Right renal pelvis (tissue), 4 donors: Measurements from ENCODE around the gene SQSTM1. TPM values are rescaled to one million over a fixed set of nuclear protein-coding genes. Genes with fewer than 3 reads are reported as not detected.

Experiments used
- DNase-seq, 4 donors: peaks; one replicate each; pipeline ENCODE4 v3.0.0-alpha.2; 2013; ENCODE audit warnings: low read depth in 4 of 4, low spot score in 3 of 4, missing footprints in 1 of 4
- polyA plus RNA-seq, 4 donors: library from polyadenylated mRNA; unstranded; fragments of 120-200 nt; gene quantifications; one replicate each; pipeline ENCODE4 v1.2.1, GENCODE V29; 2013; ENCODE audit not compliant: insufficient read length in 4 of 4

The SQSTM1 gene
- polyA plus RNA-seq, 4 donors = 97.8 to 133 (median 102) TPM

GRCh38 chr5:179840766-179841165 is 20.1 kb downstream of the SQSTM1 start:
- no peak for DNase-seq

DNA sequence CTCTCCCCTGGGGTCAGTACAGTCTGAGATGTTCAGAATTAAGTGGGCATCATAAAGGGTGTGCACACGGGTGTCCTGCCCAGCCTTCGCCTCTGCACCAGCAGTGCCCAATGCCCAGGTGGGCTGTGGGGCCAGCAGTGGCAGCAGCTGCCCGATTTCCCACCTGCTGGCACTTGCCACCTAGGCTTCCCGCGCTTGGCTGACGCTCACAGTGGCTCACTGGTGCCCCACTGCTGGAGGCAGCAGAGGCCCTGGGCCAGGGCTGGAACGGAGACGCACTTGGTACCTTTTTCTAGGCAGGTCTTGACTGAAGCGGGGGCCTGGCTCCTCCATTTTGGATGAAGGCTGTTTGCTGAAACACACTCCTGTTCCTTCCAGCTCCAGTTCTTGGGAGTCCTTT is 20.9 kb downstream of the SQSTM1 start:
- DNase-seq = no peak

DNA sequence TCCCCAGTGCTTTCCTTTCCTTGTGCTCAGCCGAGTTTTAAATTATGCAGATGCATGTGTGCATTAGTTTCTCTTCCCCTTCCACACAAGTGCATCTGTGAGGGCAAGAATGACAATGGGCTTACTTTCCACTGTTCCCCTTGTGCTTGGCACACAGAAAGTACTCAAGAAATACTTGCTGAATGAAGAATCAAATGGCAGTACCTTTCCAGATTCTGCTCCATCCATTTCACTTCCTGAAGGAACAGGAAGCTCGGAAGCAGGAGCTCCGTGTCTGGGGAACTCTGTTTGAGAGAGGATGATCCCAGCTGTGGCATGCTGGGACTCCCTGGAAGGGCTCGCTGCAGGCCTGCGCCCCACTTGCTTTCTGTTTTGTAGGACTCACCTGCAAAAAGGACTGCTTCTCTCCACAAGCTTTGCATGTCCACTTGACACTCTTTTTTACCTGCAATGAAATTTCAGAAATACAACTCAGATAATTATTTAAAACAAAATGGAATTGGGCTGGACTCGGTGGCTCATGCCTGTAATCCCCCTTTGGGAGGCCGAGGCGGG is 32.4 kb downstream of the SQSTM1 start:
- no peak for DNase-seq

DNA sequence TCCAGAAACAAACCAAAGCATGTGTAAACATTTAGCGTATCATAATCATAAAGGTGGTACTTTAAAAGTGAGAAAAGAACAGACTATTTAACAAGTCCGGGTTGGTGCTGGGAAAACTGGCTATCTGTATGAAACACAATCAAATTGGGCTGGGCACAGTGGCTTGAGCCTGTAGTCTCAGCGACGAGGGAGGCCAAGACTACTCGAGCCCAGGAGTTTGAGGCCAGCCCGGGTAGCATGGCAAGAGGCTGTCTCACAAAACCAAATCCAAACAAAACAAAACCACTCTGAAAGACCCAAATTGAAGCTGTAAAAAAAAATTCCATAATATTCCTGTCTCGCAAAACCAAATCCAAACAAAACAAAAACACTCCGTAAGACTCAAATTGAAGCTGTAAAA is 33.7 kb downstream of the SQSTM1 start:
- no peak for DNase-seq

GRCh38 chr5:179858241-179858585 is 37.5 kb downstream of the SQSTM1 start:
- peak in 3 of 4 donors; percentile 19 to 23 (median 23) for DNase-seq

GRCh38 chr5:179858586-179859427 is 38.1 kb downstream of the SQSTM1 start, which contains the start of gene MRNIP:
TSS of gene MRNIP (minus strand) at chr5:179858817. CDS start at chr5:179858796, 21 bp downstream.
- DNase-seq = peak; percentile 85 to 92 (median 89)

GRCh38 chr5:179860301-179860700 is 39.6 kb downstream of the SQSTM1 start:
- no peak for DNase-seq

GRCh38 chr5:179862296-179862695 is 41.6 kb downstream of the SQSTM1 start:
- DNase-seq = no peak

GRCh38 chr5:179862891-179863290 is 42.2 kb downstream of the SQSTM1 start:
- no peak for DNase-seq

- no peak for DNase-seq
Observed at GRCh38 chr5:179863449-179864085, 42.9 kb downstream of the SQSTM1 start.

GRCh38 chr5:179864686-179865085 is 44.0 kb downstream of the SQSTM1 start:
- no peak for DNase-seq

- DNase-seq = no peak
Observed at GRCh38 chr5:179865491-179866240, 45.0 kb downstream of the SQSTM1 start.

- no peak for DNase-seq
Observed at GRCh38 chr5:179866241-179867078, 45.8 kb downstream of the SQSTM1 start.

GRCh38 chr5:179867079-179867465 is 46.4 kb downstream of the SQSTM1 start:
- no peak for DNase-seq

- DNase-seq = no peak
Observed at GRCh38 chr5:179867476-179867875, 46.8 kb downstream of the SQSTM1 start.

DNA sequence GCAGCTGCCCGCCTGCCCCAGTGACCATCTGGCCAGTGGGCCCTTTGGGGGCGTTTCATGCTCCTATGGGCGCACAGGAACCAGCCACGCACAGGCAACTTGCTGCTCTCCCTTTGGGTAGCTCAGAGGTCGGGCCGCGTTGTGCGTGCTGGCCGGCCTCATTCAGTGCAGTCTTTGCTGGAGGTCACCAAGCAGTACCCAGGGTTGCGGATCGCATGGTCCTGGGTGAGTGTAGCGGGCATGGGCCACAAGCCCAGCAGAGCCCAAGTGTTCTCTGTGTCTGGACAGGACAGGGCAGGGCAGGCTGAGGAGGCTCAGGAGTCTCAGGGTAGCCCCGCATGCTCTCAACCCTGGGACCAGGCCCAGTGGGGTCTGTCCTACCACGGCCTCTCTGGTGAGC is 47.8 kb downstream of the SQSTM1 start:
- no peak for DNase-seq

DNA sequence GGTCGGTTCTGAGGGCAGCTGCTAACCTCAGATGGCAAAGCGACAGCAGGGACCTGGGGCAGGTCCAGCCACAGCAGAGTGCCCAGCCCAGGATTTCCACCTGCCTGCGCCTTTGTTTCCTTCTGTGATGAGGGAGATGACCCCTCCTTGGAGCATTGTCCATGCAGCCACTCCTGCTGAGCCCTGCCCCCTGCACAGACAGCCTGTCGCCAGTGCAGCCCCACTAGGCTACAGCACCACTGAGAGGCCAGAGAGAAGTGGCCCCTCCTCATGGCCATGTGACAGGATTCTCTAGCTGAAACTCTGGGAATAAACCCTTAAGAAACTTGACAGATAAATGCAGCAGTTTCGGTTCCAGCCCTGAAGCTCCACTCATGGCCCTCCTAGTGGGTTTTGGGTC is 48.4 kb downstream of the SQSTM1 start:
- DNase-seq = no peak

DNA sequence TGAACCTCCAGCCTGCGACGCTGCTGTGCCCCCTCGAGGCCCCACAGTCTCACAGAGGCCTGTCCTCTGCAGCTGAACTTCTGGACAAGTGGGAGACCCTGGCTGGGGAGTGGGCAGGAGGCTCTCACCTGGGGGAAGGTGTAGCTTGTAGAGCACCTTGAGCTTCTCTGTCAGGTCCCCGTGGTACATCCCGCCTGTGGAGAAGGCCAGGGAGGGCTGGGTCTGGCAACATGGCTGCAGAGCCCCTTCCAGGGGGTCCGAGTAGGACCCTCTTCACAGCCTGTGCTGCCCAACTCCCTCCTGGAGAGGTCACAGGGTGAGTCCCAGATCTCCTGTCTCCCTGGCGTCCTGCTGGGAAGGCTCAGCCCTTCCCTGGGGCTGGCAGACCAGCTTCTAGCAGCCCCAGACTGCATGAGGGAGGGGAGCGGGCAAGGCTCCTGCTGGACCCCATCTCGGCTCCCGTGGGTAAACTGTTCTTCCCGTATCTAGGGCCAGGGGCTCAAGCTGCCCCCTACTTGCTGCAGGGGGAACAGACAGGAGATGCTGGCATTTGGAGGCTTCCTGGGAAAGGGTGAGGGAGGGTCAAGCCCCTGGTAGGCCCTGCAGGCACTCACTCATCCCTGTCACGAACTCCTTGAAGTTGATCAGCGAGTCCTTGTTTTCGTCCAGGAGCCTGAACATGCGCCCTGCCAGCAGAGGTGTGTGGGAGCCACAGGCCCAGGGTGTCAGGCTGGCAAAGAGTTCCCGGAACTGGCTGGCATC is 49.1 kb downstream of the SQSTM1 start:
- no peak for DNase-seq

- peak in 3 of 4 donors; percentile 6 to 16 (median 7) for DNase-seq
Observed at GRCh38 chr5:179870403-179870903, 49.7 kb downstream of the SQSTM1 start.
